Stimulated activated CD4-positive, alpha-beta T cell treated with anti-CD3 and anti-CD28 coated beads, Interleukin-1b, Interleukin-23, amount 100 ng/mL, for 4 hours (primary cell): ENCODE data around the gene SLC26A11.

Experiments
- DNase-seq, 2 donors: peaks; one replicate each; pipeline ENCODE4 v3.0.0-alpha.2; 2020; ENCODE audit warnings: low read depth in 2 of 2

Gene SLC26A11

DNA sequence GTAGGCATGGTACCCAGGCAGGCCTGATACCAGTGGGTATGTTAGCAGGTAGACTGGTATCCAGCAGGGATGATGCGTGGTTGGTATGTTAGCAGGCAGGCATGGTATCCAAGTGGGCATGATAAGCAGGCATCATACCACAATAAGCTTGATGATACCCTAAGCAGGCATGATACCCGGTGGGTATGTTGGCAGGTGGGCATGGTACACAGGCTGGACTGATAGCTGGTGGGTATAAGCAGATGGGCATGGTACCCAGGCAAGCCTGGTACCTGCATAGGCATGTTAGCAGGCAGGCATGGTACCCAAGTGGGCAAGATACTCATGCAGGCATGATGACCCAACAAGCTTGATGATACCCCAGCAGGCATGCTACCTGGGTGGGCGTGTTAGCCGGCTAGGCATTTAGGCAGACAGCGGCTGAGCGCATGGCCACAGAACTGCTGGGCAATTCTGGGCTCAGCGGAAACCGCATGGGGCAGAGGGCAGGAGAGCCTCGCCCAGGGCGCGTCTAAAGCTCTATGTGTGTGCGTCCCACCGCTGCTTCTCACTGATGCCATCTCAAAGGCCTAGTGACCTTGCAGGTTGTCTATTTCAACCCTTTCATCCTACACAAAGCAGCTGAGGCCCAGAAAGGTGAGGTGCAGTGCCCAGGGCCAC lies 2.4 kb upstream of the SLC26A11 start:
- no peak for DNase-seq

GRCh38 chr17:80218391-80218790 lies 1.8 kb upstream of the SLC26A11 start:
- DNase-seq: no peak

GRCh38 chr17:80219013-80219762 lies 1.0 kb upstream of the SLC26A11 start:
- peak; percentile 83 to 91 for DNase-seq

GRCh38 chr17:80219763-80220053 lies 519 bp upstream of the SLC26A11 start:
- no peak for DNase-seq

GRCh38 chr17:80220736-80221215 lies 549 bp downstream of the SLC26A11 start:
- DNase-seq: peak in 1 of 2 donors; percentile 15

DNA sequence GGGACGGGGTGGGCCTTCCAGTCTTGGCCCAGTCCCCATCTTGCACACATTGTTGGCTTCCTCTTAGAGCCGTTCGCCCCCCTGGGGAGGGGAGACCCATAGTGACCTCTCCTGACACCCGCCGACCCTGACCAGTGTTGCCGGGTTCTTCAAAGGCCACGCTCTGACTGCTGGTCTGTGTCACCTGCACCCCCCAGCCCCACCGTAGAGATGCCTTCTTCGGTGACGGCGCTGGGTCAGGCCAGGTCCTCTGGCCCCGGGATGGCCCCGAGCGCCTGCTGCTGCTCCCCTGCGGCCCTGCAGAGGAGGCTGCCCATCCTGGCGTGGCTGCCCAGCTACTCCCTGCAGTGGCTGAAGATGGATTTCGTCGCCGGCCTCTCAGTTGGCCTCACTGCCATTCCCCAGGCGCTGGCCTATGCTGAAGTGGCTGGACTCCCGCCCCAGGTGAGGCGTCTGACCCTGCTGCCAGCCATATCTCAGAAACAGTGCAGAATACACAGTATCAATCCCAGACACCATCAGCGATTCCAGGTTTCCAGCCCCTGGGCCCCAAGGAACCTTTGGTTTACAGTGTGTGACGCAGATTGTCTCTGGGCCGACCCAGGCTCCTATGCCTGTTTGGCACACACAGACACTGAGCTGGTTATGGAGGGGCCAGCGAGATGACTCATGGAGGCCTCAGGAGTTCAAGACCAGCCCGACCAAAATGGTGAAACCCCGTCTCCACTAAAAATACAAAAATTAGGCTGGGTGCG lies 1.3 kb downstream of the SLC26A11 start:
- DNase-seq: no peak

DNA sequence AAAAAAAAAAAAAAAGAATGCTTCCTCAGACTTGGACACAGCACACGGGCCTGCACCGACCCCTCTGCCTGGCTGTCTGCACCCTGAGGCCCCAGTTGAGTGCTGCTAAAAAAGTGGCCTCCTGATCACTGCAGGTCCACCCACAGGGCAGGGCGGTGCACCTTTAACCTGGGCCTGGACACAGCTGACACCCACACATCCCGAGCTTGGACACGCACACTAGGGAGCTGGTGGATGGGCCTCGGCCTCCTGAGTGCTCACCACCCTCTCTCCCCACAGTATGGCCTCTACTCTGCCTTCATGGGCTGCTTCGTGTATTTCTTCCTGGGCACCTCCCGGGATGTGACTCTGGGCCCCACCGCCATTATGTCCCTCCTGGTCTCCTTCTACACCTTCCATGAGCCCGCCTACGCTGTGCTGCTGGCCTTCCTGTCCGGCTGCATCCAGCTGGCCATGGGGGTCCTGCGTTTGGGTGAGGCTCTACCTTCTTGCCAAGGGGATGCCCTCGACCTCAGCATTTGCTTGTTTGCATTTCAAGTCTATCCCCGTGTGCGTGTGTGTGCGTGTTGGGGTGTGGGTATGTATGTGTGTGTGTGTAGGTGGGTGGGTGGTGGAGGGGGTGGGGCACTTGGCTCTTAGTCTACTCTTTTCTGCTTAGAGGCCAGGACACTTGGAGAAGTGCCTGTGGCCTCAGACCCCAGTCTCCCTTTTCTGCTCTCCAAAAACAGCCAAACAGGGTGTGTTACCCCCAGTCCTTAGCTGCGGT lies 2.3 kb downstream of the SLC26A11 start:
- DNase-seq: no peak

DNA sequence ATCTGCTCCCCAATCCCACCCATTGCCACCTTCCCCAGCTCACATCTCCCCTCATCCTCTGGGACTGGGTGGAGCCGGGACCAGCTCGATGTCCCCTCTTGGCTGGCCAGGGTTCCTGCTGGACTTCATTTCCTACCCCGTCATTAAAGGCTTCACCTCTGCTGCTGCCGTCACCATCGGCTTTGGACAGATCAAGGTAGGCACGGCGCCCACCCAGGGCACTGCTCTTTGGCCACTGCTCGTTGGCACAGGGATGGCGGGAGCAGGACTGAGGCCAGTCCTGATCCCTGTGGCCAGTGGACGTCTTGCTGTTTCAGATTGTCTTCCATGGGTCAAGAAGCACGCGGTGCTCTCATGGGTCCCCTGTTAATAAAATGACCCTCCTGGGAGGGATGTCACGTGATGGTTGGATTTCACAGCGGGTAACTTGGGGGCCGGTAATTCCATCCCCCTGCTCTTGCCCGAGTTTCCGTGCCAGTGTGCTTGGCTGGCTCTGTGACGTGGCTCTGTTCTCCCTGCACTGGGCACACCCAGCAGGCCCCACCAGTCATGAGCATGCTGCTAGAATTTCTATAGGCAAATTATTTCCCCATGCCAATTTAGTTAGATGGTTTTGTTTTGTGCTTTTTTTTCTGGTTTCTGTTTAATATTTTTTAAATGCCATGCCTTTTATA lies 3.1 kb downstream of the SLC26A11 start:
- DNase-seq: no peak

DNA sequence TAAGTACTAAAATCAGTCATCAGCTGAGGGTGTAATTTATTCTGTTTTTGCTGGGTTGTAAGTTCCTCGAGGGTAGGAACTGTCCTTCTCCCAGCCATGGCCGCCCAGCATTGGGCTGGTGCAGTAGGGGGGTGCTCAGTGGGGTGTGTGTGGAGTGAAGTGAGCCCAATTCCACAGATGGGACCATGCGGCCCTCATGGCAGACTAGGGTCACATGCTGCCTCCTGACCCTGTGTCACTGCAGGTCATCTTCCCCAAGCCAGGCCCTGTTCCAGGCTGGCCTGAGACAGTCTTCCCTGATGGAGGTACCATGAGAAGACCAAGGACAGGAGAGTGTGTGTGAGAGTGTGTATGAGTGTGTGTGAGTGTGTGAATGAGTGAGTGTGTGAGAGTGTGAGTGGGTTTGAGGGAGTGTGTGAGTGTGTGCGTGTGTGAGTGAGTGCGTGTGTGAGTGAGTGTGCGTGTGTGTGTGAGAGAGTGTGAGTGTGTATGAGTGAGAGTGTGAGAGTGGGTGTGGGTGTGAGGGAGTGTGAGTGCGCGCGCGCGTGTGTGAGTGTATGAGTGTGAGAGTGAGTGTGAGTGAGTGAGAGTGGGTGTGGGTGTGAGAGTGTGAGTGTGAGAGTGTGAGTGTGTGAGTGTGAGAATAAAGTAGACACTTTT lies 3.7 kb downstream of the SLC26A11 start:
- DNase-seq: no peak

DNA sequence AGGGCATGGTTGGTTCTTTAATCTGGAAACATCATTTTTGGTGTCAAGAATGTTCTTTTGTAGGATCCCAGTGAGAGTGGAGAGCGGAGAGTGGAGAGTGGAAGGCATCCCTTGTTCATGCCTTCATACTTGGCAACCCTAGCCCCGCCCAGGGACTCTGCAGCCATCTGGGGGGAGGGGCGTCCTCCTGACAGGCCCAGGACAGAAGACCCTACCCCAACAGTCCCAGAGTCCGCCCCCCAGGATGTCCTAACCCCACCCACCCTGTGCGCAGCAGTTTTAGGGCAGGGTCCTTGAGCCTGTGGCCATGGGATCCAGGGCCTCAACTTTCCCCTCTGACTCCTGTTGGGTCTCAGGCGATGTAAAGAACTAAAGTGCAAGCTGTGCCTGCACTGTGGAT lies 4.5 kb downstream of the SLC26A11 start:
- DNase-seq: no peak

GRCh38 chr17:80225230-80225629 lies 5.0 kb downstream of the SLC26A11 start:
- DNase-seq: no peak

DNA sequence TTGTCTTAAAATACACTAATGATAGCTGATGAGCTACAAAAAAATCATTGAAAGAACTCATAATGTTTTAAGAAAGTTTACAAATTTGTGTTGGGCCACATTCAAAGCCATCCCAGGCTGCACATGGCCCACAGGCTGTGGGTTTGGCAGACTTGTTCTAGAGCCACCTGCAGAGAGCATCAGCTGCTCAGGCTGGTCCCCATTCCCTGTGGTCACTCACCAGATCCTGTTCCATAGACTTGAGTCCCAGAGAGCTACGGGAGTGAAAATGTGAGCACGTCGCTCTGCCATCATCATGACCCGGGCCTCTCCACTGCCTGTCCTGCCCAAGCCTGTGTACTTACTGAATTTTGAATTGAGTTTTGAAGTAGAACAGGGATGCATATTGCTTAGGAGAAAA lies 6.9 kb downstream of the SLC26A11 start:
- DNase-seq: no peak

DNA sequence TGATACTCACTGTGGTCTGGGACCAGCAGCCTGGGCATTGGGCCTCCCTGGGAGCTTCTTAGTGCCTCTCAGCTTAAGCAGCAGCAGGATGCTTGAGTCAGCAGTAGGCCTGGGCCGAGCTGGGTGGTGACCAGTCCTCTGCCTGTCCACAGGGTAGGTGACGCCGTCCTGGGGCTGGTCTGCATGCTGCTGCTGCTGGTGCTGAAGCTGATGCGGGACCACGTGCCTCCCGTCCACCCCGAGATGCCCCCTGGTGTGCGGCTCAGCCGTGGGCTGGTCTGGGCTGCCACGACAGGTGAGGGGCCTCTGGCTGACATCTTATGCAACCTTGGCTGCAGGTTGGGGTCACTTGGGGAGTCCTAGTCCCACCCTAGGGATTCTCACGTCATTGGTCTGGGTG lies 7.4 kb downstream of the SLC26A11 start:
- no peak for DNase-seq

- no peak for DNase-seq
Observed at GRCh38 chr17:80228477-80228876, 8.2 kb downstream of the SLC26A11 start.

DNA sequence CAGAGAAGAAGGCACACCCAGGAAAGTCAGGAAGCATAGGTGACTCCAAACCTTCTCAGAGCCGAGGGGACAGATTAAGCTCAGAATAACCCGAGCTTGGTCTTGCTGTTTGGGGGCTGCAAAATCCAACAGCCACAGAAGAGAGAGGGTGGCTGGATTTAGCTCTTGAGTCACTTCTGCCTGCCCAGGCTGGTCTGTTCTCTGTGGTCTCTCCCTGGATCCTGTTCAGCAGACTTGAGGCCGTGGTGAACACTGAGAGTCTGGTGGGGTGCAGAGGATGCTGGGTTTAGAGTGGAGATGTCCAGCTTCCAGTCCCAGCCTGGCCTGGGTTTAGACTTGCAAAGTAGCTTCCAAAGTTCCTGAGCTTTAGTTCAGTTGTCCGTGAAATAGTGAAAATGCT lies 8.8 kb downstream of the SLC26A11 start:
- no peak for DNase-seq

GRCh38 chr17:80232438-80232837 lies 12.2 kb downstream of the SLC26A11 start:
- DNase-seq: no peak

- no peak for DNase-seq
Observed at GRCh38 chr17:80233202-80233601, 13.0 kb downstream of the SLC26A11 start.

DNA sequence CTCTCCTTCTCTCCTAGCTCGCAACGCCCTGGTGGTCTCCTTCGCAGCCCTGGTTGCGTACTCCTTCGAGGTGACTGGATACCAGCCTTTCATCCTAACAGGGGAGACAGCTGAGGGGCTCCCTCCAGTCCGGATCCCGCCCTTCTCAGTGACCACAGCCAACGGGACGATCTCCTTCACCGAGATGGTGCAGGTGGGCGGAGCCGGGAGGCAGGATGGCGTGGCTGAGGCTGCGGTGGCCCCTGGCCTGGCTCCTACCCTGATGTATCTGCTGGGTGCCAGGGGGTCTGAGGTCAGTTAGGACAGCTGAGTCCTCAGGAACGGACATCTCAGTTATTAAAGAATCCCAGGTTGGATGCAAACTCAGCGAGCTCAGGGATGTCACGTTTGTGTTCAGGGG lies 16.7 kb downstream of the SLC26A11 start:
- DNase-seq: no peak

DNA sequence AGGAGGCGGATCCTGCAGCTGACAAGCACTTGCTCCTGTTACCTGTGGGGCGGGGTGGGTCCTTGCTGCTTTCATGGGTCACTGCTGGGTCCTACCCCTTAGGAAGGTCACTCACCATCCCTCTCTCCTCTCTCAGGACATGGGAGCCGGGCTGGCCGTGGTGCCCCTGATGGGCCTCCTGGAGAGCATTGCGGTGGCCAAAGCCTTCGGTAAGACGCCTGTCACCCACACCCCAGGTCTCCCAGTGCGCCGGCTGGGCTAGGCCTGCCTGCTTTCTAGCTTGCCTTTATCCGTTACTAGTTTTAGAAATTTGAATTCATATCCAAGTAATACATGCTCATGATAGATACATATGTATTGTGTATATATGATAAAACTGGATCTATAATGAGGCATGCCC lies 17.2 kb downstream of the SLC26A11 start:
- DNase-seq: no peak

- no peak for DNase-seq
Observed at GRCh38 chr17:80242505-80242904, 22.3 kb downstream of the SLC26A11 start.
